ENCODE data around the gene PCDHA3. TPM values are rescaled to one million over a fixed set of nuclear protein-coding genes. Genes with fewer than 3 reads are reported as not detected.
"Not testable (repeated sequence)": the region's sequence is repeated elsewhere in the genome, so short reads cannot be mapped to it uniquely, and the experiment has no call there.

PCDHA3 gene
- total RNA-seq, 4 donors from 2014 or later: 1.1 to 1.7 (median 1.3) TPM

DNA sequence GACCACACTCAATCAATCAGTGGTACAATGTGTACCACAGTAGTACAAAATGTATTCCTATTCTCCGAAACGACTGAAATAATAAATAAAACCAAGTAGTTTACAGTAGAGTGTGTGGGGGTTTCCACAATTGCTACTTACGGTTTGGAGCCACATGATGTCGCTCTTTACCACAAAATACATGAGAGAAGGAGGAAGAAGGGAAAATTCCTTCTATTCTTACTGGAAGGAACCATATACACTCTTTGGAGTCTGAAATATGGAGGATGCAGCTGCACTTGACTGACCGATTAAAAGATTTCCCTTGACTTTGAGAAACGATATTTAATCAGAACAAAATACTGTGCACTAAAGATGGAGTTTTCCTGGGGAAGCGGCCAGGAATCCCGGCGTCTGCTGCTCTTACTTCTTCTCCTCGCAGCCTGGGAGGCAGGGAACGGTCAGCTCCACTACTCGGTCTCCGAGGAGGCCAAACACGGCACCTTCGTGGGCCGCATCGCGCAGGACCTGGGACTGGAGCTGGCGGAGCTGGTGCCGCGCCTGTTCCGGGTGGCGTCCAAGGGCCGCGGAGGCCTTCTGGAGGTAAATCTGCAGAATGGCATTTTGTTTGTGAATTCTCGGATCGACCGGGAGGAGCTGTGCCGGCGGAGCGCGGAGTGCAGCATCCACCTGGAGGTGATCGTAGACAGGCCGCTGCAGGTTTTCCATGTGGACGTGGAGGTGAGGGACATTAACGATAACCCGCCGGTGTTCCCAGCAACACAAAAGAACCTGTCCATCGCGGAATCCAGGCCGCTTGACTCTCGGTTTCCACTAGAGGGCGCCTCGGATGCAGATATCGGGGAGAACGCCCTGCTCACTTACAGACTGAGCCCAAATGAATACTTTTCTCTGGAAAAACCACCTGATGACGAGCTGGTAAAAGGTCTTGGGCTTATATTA lies 6.2 kb downstream of the PCDHA3 start, which contains the start of gene PCDHA4:
Gene PCDHA4, plus strand, starts transcription at position 235 of the 942 bp plus-strand sequence.
- H3K27ac ChIP-seq: no peak within 1 kb of the TSS
- 11 to 18% methylated on average over 37 to 41 of the region's 47 CpGs for WGBS, 2 donors
- TF ChIP-seq, protein P1, sequence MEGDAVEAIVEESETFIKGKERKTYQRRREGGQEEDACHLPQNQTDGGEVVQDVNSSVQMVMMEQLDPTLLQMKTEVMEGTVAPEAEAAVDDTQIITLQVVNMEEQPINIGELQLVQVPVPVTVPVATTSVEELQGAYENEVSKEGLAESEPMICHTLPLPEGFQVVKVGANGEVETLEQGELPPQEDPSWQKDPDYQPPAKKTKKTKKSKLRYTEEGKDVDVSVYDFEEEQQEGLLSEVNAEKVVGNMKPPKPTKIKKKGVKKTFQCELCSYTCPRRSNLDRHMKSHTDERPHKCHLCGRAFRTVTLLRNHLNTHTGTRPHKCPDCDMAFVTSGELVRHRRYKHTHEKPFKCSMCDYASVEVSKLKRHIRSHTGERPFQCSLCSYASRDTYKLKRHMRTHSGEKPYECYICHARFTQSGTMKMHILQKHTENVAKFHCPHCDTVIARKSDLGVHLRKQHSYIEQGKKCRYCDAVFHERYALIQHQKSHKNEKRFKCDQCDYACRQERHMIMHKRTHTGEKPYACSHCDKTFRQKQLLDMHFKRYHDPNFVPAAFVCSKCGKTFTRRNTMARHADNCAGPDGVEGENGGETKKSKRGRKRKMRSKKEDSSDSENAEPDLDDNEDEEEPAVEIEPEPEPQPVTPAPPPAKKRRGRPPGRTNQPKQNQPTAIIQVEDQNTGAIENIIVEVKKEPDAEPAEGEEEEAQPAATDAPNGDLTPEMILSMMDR (IDR thresholded peaks at IDR 0.05): peak in 2 of 6 experiments; percentile 46 to 47
- TF ChIP-seq POLR2A (IDR thresholded peaks at IDR 0.05): no peak
- intact Hi-C loops (cut with DNase I): no loop called here
- no peaks in the 10 kb centered on the region for H3K36me3 ChIP-seq
- peak within 1 kb of the TSS in 1 of 3 donors; percentile 7 for H3K4me3 ChIP-seq (replicated peaks in 1 of 3)
- H3K9me3 ChIP-seq: no peaks in the 10 kb centered on the region
- H3K4me1 ChIP-seq: no peaks in the 10 kb centered on the region
- peak; percentile 17 to 45 for DNase-seq
- no peaks in the 10 kb centered on the region for H3K27me3 ChIP-seq

DNA sequence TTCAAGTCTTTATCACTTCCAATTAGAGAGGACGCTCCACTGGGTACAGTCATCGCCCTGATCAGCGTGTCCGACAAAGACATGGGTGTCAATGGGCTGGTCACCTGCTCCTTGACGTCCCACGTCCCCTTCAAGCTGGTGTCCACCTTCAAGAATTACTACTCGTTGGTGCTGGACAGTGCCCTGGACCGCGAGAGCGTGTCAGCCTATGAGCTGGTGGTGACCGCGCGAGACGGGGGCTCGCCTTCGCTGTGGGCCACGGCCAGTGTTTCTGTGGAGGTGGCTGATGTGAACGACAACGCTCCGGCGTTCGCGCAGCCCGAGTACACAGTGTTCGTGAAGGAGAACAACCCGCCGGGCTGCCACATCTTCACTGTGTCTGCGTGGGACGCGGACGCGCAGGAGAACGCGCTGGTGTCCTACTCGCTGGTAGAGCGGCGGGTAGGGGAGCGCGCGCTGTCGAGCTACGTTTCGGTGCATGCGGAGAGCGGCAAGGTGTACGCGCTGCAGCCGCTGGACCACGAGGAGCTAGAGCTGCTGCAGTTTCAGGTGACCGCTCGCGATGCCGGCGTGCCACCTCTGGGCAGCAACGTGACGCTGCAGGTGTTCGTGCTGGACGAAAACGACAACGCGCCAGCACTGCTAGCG lies 7.5 kb downstream of the PCDHA3 start:
- H3K4me1 ChIP-seq; H3K4me3 ChIP-seq (replicated peaks in 1 of 3); H3K36me3 ChIP-seq; H3K9me3 ChIP-seq; DNase-seq; H3K27ac ChIP-seq; H3K27me3 ChIP-seq; intact Hi-C loops (cut with DNase I): not testable (repeated sequence)
- WGBS, 2 donors: 52 to 61% methylated on average over 55 to 58 of the region's 62 CpGs

DNA sequence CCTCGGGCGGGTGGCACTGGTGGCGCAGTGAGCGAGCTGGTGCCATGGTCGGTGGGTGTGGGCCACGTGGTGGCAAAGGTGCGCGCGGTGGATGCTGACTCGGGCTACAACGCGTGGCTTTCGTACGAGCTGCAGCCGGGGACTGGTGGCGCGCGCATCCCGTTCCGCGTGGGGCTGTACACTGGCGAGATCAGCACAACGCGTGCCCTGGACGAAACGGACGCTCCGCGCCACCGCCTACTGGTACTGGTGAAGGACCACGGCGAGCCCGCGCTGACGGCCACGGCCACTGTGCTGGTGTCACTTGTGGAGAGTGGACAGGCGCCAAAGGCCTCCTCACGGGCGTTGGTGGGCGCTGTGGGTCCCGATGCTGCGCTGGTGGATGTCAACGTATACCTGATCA lies 8.0 kb downstream of the PCDHA3 start:
- no peak for DNase-seq
- H3K36me3 ChIP-seq: no peaks in the 10 kb centered on the region
- H3K9me3 ChIP-seq: no peaks in the 10 kb centered on the region
- TF ChIP-seq, protein P1 (IDR thresholded peaks at IDR 0.05): no peak
- TF ChIP-seq POLR2A (IDR thresholded peaks at IDR 0.05): no peak
- H3K27ac ChIP-seq: no peak overlapping the region
- intact Hi-C loops (cut with DNase I): no loop called here
- H3K4me1 ChIP-seq: no peaks in the 10 kb centered on the region
- 61 to 76% methylated on average over 19 to 34 of the region's 43 CpGs for WGBS, 2 donors
- no peaks in the 10 kb centered on the region for H3K27me3 ChIP-seq
- no peak overlapping the region for H3K4me3 ChIP-seq (replicated peaks in 1 of 3)

DNA sequence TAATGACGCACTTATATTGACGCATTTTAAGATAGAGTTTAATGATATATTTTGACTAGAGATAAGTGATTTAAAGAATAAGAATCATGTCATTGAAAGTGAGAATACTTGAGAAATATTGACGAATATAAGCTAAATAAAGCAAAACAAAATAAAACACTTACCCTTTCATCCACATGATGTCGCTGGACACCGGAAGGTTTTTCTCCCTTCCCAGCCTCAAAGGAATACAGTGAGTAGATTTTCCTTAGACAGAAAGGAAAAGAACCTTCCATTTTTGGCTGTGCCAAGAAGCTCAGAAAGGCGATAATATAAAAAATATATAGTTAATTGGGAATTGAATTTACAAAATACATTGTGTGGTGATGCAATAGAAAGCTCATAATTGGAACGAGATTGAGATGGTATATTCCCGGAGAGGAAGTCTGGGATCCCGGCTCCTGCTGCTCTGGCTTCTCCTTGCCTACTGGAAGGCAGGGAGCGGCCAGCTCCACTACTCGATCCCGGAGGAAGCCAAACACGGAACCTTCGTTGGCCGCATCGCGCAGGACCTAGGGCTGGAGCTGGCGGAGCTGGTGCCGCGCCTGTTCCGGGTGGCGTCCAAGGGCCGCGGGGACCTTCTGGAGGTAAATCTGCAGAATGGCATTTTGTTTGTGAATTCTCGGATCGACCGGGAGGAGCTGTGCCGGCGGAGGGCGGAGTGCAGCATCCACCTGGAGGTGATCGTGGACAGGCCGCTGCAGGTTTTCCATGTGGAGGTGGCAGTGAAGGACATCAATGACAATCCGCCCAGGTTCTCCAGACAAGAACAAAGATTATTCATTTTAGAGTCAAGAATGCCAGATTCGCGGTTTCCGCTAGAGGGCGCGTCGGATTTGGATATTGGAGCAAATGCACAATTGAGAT lies 20.8 kb downstream of the PCDHA3 start, which contains the start of gene PCDHA5:
Gene PCDHA5, plus strand, starts transcription at position 239 of the 906 bp plus-strand sequence.
- no peak within 1 kb of the TSS for H3K27ac ChIP-seq
- 25 to 26% methylated on average over 37 to 38 of the region's 39 CpGs for WGBS, 2 donors
- no peaks in the 10 kb centered on the region for H3K9me3 ChIP-seq
- no peaks in the 10 kb centered on the region for H3K27me3 ChIP-seq
- no peak within 1 kb of the TSS for H3K4me3 ChIP-seq (replicated peaks in 1 of 3)
- intact Hi-C loops (cut with DNase I): no loop called here
- peak; percentile 25 to 46 for DNase-seq
- TF ChIP-seq POLR2A (IDR thresholded peaks at IDR 0.05): no peak
- TF ChIP-seq, protein P1 (IDR thresholded peaks at IDR 0.05): peak in 3 of 6 experiments; percentile 20 to 60 (median 27)
- H3K36me3 ChIP-seq: no peaks in the 10 kb centered on the region
- no peaks in the 10 kb centered on the region for H3K4me1 ChIP-seq

DNA sequence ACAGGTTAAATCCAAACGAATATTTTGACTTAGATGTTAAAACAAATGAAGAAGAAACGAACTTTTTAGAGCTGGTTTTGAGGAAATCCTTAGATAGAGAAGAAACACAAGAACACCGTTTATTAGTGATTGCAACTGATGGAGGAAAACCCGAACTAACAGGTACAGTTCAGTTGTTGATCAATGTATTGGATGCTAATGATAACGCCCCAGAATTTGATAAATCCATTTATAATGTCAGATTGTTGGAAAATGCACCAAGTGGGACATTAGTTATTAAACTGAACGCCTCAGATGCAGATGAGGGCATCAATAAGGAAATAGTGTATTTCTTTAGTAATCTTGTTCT lies 21.4 kb downstream of the PCDHA3 start:
- H3K27me3 ChIP-seq: no peaks in the 10 kb centered on the region
- no peaks in the 10 kb centered on the region for H3K36me3 ChIP-seq
- WGBS, 2 donors: 24 to 25% methylated on average over 6 of the region's 6 CpGs
- no peak overlapping the region for H3K27ac ChIP-seq
- intact Hi-C loops (cut with DNase I): no loop called here
- H3K4me3 ChIP-seq (replicated peaks in 1 of 3): no peak overlapping the region
- H3K9me3 ChIP-seq: no peaks in the 10 kb centered on the region
- no peak for DNase-seq
- H3K4me1 ChIP-seq: no peaks in the 10 kb centered on the region
- TF ChIP-seq, protein P1 (IDR thresholded peaks at IDR 0.05): peak in 1 of 6 experiments; percentile 1
- TF ChIP-seq POLR2A (IDR thresholded peaks at IDR 0.05): no peak

DNA sequence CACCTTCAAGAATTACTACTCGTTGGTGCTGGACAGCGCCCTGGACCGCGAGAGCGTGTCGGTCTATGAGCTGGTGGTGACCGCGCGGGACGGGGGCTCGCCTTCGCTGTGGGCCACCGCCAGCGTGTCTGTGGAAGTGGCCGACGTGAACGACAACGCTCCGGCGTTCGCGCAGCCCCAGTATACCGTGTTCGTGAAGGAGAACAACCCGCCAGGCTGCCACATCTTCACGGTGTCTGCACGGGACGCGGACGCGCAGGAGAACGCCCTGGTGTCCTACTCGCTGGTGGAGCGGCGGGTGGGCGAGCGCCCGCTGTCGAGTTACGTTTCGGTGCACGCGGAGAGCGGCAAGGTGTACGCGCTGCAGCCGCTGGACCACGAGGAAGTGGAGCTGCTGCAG lies 22.1 kb downstream of the PCDHA3 start:
- H3K36me3 ChIP-seq; intact Hi-C loops (cut with DNase I); H3K27ac ChIP-seq; H3K4me3 ChIP-seq (replicated peaks in 1 of 3); H3K9me3 ChIP-seq; DNase-seq; H3K4me1 ChIP-seq; H3K27me3 ChIP-seq: not testable (repeated sequence)
- 16 to 62% methylated on average over 2 to 11 of the region's 48 CpGs for WGBS, 2 donors

Measured in thyroid gland (tissue), 4 donors.